Urothelium cell line (cell line): ENCODE measurements around the gene NBPF1.
"Not testable (repeated sequence)": the region's sequence is repeated elsewhere in the genome, so short reads cannot be mapped to it uniquely, and the experiment has no call there.

Source experiments
- DNase-seq: peaks from one replicate; pipeline ENCODE4 v3.0.0; 2011; ENCODE audit warnings: low spot score, mixed read lengths
- FAIRE-seq: peaks from 2 replicates; lab custom pipeline; 2011; peaks lifted over from hg19 to GRCh38; lab: Jason Lieb, UNC

Gene NBPF1

DNA sequence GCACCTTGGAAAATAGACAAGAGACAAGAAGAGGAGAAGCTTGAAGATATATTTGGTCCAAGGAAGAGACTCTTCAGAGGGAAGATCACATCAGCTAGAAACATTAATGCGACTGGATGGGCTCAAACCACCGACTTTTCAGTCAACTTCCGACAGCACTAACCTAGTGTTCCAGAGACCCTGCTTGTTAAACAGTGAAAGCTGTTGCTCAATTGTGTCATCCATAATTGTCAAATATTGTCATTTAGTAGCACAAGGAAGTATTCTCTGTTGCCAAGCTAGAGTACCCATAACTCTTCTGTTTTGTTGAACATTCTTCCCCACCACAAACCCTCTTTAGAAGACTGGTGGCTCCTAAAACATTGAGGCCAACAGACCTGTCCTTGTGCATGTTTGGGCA, 56.3 kb downstream of the NBPF1 start:
- FAIRE-seq, DNase-seq: not testable (repeated sequence)

DNA sequence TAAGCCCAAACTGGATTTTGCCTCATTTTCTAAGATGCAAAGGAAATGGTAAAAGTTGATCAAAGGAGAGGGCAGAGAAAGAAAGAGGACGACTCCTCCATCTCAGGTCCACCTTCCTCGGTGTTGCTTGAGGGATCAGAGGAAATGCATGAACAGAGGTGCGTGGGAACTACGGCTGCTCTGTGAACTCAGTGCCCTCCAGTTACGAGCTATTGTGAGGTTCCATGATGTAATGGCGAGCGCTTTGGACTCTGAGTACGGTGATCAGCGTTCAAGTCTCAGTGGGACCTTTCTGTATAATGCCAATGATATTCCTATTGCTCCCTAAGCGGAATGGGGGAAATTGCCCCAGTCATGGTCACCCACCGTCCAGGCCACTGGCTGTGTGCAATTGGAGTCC, 60.1 kb downstream of the NBPF1 start:
- not testable (repeated sequence) for FAIRE-seq, DNase-seq

DNA sequence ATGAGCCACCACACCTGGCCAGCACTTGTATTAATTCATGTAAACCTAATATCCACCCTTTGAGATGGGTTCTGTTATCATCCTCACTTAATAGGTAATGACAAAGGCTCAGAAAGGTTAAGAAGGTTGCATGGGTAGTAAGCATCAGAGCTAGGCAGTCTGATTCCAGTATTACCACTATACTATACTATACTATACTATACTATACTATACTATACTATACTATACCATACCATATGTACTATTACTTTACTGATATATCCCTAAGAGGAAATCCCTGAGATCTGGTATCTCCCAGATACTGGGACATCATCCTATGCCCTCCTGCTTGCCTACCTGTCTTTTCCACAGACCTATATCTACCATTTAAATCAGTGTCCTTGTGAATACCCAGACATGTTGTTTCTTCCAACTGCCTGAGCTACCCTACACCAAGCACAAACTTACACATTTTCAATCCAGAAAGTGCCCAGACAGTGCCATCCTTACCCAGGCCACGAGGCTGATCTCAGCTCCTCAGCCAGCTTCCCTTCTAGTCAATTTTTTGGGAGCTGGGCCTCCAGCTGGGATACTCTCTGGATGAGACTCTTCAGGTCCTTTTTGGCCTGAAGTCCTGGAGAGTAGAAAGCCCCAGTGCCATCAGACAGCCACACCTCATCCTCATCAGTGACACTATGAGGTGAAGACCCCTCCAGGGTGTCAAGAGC, 63.0 kb downstream of the NBPF1 start:
- not testable (repeated sequence) for DNase-seq, FAIRE-seq

DNA sequence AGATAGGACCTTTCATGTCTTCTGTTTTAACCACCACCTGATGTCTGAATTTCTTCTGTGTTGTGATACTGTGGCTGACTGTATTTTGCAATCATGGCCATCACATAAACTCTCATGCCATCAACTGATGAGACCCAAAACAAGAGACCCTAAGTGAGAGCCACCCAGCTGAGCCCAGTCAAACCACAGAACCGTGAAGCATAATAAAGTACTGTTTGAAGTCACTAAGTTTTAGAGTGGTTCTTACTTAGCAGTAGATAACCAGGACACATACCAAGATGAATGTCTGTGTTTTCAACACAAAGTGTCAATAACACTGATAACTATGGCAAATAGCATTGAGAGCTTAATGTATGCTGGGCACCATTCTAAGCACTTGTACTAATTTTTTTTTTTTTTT, 63.8 kb downstream of the NBPF1 start:
- not testable (repeated sequence) for FAIRE-seq, DNase-seq

DNA sequence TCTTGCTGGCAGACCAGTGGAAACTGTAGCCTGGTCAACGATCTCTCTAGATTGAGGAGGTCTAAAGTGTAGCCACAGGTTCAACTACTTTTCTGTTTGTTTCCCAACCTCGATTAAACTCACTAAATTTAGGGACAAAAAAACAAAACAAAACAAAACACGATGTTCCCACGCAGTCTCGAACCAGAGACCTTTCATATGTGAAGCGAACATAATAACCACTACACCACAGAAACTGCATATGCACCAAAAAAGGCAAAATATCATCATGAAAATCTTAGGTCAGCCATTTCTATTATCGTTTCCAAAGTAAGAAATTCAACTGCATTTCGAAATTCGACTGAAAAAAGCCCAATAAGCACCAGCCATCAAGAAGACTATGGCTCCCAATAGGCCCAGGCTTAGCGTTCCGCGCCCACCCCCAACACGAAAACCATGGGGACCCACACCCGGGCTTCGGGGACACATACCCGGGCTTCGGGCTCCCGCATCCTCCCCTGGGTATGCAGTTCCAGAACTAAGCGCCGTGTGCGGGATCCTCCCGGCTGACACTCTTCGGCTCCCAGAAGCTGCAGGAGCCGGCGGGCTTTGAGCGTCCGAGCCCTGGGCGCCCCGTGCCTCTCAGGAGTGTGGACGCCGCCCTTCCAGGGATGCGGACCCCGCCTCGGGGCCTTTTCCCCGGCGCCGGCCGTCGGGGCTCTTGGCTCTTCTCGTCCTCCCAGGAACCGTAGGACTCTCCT, 65.7 kb downstream of the NBPF1 start:
- FAIRE-seq, DNase-seq: not testable (repeated sequence)

DNA sequence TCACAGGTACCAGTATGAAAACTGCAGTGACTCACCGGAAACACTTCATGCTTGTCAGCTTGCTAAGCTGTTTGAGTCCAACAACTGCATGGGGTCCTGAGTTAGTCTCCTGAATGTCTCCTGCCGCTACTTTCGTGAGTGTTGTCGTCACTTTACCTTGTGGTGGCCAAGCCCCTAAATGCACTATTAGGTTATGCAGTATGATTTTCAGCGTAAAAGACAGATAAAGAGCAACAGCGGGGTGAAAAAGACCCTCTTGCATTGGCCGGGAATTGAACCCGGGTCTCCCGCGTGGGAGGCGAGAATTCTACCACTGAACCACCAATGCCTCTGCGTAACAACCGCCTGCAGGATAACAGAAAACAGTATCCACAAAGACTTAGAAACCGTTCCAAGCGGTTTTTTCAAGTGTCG, 67.7 kb downstream of the NBPF1 start:
- peak; percentile 47 for DNase-seq
- FAIRE-seq = not testable (repeated sequence)

DNA sequence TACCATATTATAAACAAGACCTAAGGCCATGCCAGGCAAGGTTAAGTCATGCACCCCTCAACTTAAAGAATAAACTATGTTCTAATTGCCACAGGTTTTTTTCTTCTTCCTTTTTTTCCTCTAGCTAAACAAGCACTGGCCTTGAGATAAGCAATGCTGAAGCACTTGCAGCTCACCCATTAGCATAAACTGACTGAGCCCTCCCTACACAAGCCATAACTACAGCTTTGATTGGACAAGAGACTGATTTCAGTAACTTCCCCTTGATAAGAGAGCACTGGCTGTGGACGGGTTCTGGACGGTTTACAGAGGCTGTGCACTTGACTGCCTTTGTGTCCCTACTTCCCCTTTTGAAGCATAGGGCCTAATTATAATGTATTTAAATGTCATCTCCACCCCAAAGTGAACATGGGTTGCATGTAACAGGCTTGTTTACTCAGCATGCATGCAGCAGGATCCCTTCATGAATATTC, 72.9 kb downstream of the NBPF1 start:
- not testable (repeated sequence) for FAIRE-seq, DNase-seq

DNA sequence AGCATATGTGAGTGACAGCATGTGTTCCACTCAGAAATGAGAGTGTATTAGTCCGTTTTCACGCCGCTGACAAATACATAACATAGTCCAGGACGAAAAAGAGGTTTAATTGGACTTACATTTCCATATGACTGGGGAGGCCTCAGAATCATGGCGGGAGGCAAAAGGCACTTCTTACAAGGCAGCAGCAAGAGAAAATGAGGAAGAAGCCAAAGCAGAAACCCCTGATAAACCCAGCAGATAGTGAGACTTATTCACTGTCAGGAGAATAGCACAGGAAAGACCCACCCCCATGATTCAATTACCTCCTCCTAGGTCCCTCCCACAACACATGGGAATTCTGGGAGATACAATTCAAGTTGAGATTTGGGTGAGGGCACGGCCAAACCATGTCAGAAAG, 75.8 kb downstream of the NBPF1 start:
- DNase-seq, FAIRE-seq: not testable (repeated sequence)

DNA sequence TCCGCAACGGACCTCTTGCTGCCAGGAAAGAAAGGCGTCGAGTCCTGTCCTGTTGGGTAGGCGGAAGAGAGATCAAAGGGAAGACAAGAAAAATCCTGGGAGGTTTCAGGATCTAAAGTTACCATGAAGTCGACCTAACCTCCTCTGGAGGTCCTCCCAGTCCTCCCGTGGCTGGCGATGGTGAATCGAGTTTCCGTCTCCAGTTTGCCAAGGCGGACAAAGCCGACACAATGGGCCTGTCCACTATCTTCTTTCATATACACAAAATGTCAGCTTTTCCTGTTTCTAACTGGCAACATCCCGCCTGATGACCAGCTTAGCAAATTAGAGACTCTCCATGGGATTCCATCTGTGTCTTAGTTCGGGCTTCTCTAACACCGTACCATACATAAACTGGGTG, 76.6 kb downstream of the NBPF1 start:
- FAIRE-seq, DNase-seq: not testable (repeated sequence)

DNA sequence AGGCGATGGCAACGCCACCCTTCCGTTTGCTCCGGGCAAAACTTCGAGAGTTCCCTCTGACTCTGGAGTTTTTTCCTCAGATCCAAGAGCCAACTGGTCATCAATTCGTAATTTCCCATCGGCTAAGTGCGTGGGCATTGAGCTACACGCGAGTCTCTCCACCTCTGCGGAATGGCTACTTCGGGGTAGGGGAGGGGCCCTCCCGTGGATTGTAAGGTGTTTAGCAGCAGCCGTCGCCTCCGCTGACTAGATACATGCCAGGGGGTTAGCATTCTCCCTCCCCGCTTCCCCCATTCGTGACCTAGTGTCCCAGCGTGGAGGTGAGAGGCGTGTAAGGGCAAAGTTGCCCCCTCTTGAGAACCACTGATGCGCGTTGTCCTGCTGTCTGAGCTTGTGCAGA, 77.5 kb downstream of the NBPF1 start:
- not testable (repeated sequence) for DNase-seq, FAIRE-seq

DNA sequence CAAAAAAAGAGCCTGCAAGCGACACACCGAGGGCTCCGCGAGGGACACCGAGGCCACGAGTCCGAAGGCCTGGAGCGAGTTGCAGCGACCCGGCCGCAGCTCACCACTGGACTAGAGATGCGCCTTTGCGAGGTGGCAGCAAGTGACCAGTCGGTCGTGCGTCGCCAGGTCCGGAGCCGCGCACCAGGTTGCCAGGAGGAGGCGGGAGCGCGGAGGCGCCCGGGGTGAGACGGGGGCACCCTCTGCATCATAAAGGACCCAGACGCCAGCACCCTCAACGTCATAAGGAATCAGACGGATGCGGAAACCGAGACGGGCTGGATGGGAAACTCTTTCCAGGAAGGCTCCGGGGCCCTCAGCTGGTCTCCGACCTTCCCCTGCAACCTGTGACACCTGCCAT, 77.9 kb downstream of the NBPF1 start:
- DNase-seq, FAIRE-seq: not testable (repeated sequence)

DNA sequence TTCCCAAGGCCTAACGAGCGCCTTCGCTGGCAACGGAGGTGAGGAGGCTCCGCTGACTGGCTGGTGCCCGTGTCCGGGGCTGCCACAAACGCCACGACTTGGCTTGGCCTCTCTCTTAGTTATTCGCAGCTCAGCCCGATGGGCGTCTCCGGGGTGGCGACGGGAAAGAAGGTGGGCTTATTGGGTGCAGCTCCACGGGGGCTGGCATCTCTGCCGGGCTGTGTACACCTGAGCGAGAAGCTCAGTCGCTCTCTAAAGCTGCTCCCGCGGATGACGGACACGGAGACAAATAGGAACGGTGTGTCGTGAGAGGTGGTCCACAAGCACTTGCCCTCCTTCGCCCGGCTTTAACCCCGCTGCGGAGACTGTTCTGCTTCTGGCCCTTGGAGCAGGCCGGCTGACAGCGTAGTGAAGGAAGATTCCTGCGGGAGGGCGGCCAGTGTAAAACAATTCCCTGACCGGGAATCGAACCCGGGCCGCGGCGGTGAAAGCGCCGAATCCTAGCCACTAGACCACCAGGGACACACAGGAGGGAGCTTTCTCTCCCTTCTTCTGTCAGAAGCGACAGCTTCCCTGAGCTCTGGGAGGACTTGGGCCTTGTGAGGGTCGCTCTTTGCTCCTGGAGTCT, 78.4 kb downstream of the NBPF1 start:
- not testable (repeated sequence) for FAIRE-seq, DNase-seq

DNA sequence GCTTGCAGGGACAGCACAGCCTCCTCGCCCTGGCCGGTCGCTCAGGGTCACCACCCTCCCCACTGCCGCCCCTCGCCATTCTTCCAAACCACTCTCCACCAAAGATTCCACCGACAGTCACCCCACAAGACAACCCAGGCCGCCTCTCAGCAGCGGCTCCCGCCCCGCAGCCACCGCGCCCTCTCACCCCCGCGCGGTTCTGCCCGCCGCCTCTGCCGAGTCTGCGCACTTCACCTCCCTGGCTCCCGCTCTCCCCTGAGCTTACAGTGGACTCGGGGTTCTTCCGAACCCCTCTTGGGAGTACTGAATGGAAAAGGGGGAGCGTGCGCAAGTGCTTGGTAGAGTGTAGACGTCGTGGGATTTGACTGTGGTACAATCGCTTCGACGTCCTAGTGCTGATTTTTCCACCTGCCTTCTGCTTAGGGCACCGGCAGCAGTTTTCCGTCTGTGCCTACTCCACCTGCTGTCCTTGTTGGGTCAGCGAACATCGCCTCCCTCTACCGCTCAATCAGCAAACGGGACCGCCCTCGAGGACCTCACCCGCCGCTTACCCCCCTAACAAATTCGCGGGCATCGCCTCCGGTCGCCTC, 79.0 kb downstream of the NBPF1 start:
- not testable (repeated sequence) for DNase-seq, FAIRE-seq

DNA sequence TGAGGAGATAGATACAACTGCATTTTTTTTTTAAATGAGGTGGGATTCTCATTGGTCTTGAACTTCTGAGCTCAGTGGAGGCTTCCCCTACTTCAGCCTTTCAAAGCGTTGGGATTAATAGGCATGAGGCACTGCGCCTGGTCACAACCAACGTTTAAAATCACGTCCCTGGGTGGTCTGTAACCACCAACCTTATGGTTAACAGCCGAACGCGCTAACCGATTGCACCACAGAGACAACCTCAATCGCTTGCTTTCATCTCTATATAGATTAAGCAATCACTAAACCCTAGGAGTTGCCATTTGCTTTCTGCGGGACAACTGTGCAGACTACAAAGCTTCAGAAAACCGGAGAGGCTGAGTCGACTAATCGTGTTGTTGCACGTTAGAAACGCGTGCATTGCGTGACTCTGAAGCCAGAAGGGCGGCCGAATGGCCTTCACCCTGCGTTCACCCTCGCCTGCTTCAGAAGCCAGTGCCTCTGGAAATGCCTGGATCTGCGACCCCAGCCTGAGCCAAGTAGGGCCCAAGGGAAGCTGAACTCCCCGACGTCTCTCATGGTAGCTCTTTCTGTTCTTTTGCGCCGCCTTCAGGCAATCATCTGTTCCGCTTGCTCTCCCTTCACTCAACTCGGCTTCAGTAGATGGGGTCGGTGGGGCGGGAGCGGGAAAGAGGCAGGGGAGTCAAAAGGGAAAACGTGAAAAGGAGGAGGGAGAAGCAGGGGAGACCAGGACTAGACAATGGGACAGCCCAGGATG, 81.0 kb downstream of the NBPF1 start:
- not testable (repeated sequence) for FAIRE-seq

DNA sequence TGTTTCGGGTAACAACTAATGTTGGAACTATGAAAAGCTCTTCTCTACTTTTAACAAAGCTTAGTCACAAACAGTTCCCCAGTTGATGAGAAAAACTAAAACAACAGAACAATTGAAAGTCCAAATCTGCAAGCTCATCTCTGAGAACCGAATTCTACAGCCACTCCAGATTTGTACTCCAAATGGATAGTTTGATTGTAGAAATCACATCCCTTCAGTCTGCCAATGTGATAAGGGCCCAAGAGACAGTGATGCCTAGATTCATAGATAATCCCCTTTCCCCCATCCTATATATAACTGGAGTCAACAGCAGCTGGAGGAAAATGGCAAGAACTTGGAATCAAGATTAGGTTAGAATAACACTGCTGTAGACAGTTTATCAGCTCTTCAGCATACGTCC, 85.0 kb downstream of the NBPF1 start:
- not testable (repeated sequence) for FAIRE-seq, DNase-seq

More for the DNA sequence above, 81.0 kb downstream of the NBPF1 start:
- DNase-seq = not testable (repeated sequence)

DNA sequence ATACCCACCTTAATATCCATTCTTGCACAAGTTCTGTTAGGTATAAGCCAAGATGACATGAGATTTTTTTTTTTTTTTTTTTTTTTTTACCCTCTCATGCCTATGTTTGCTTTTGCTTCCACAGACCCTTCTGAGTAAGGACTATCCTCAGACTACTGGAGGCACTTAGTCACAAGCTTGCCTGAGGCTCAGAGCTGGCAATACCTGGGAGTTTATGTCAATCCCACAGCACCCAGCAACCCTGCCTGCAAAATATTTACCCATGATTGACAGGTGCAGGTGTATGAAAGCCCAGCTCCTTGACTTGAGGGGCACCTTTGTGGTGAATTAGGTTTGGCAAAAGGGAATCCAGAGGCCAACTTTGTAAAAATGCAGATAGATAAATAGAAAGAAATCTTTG, 87.6 kb downstream of the NBPF1 start:
- not testable (repeated sequence) for FAIRE-seq, DNase-seq

DNA sequence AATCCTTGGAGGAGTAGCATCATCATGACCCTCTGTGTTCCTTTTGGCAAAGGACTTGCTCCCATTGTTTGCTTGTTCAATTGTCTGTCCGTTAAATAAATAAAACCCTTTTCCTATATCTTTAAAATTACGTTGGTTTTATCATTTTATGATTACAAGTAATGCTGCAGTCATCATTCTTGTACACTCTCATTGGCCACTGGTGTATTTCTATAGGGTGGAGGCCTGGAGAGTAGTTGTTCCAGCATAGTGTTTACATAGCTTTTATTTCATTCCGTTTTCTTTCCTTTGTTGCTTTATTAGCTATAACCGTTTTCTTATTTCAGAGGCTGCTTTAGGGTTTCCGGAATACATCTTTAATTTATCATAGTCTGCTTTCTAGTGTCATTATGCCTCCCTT, 91.7 kb downstream of the NBPF1 start:
- not testable (repeated sequence) for FAIRE-seq, DNase-seq

DNA sequence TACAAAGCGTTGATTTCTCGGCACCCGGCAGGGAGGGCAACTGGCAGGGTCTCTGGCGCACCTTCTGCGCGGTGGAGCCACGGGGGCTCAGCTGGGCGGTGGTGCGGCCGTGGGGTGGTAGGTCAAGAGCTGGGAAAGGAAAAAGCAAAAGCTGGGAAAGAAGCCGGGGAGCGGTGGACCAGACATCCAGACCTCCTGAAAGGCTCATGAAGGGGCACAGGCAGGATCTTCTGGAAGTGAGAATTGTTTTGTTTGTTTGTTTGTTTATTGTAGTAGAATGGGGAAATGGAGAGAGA, 92.1 kb downstream of the NBPF1 start:
- no peak for DNase-seq
- no peak for FAIRE-seq

DNA sequence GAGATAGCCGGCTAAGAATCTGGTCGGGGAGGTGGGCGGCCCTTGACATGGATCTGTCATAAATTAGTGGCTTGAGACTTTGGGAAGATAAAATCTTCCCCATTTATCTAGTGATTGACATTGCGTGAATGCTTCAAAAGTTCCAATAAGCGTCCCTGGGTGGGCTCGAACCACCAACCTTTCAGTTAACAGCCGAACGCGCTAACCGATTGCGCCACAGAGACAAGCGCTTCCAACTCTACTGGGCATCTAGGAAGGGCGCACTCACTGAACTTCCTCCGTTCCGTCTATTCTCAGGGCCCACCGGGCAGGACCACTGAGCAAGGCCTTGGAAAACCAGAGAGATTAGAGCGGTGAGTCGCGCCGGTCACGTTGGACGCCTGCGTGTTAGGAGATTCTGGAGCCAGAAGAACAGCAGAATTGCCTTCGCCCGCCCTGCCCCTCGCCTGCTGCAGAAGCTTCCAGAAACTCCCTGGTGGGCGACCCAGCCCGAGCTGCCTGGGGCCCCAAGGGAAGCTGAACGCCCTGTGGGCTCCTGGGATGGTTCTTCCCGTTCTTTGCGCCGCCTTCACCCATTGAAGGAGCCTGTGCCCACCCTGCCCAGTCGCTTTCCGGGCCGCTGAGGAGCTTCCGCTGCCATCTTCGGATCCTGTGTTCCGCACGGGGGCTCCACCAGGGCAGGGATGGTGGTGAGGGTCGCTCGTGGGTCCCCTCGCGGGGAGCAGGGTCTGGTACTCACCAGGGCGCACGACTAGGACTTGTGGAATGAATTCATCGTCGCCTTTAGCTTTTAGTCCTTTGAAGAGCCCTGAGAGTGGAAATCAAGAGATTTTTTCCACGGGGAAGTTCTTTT, 92.7 kb downstream of the NBPF1 start:
- DNase-seq, FAIRE-seq: not testable (repeated sequence)
